Hepatocyte (in vitro differentiated cells): ENCODE results near the gene MAGI3.

ENCODE experiments used
- CTCF ChIP-seq: fragments of 200-600 bp; sonication (generic); IDR thresholded peaks from 2 replicates; pipeline ENCODE4 v1.5.1; 2016; ENCODE audit warnings: antibody characterized with exemption, mild to moderate bottlenecking; ENCODE audit not compliant: poor library complexity
- EZH2 ChIP-seq: fragments of 200-600 bp; sonication (generic); IDR thresholded peaks from 2 replicates; pipeline ENCODE4 v1.6.1; 2016; ENCODE audit warnings: antibody characterized with exemption, mild to moderate bottlenecking, borderline replicate concordance
- EZH2phosphoT487 ChIP-seq: fragments of 200-600 bp; sonication (generic); IDR thresholded peaks from one replicate; pipeline ENCODE4 v1.6.1; 2018; ENCODE audit warnings: antibody characterized with exemption, mild to moderate bottlenecking, low read depth, moderate library complexity; ENCODE audit not compliant: unreplicated experiment, severe bottlenecking

- TF ChIP-seq CTCF (no peak), EZH2 (no peak), EZH2phosphoT487 (no peak)
Measured at GRCh38 chr1:113662101-113662500, 271.8 kb downstream of the MAGI3 start.
